Testis (tissue), 3 donors: ENCODE measurements around the gene TMEM181. TPM values are rescaled to one million over a fixed set of nuclear protein-coding genes. Genes with fewer than 3 reads are reported as not detected.

Experiments
- DNase-seq: peaks from one replicate; pipeline ENCODE4 v3.0.0-alpha.2; 2019
- H3K27ac ChIP-seq, 2 donors: fragments of 200-600 bp; sonication (generic); one replicate each; pipeline ENCODE4 v1.5.1; 2019
- H3K27me3 ChIP-seq: fragments of 200-600 bp; sonication (generic); one replicate; pipeline ENCODE4 v1.5.1; 2019
- H3K36me3 ChIP-seq: fragments of 200-600 bp; sonication (generic); one replicate; pipeline ENCODE4 v1.5.1; 2017; ENCODE audit warnings: low read depth; ENCODE audit errors: missing control alignments
- H3K4me1 ChIP-seq: fragments of 200-600 bp; sonication (generic); one replicate; pipeline ENCODE4 v1.5.1; 2019
- H3K4me3 ChIP-seq, 2 donors: fragments of 200-600 bp; sonication (generic); one replicate each; pipeline ENCODE4 v1.5.1; 2017 to 2019
- H3K9me3 ChIP-seq: fragments of 200-600 bp; sonication (generic); one replicate; pipeline ENCODE4 v1.5.1; 2017
- CTCF ChIP-seq, 3 experiments: fragments of 450-650 bp in 2 of 3; fragments of 200-600 bp in 1 of 3; sonication (generic) in 1 of 3; IDR thresholded peaks; one replicate each; pipeline ENCODE4 v1.5.1; 2016 to 2019; ENCODE audit warnings: antibody characterized with exemption in 3 of 3, mild to moderate bottlenecking in 2 of 3, moderate library complexity in 1 of 3
- POLR2A ChIP-seq: fragments of 450-650 bp; IDR thresholded peaks from one replicate; pipeline ENCODE4 v1.6.1; 2017; ENCODE audit warnings: antibody characterized with exemption, mild to moderate bottlenecking, moderate library complexity
- WGBS, 2 donors: methylation state at CpG; one replicate each; pipeline ENCODE4 v1.1.5; 2018; 5-methylcytosine and 5-hydroxymethylcytosine counted together
- intact Hi-C: fragments of 100-400 bp; cut with DNase I; formaldehyde crosslinking; loops from one replicate; pipeline ENCODE4 v1.15.1; 2023; ENCODE audit warnings: low total_unique reads
- polyA plus RNA-seq: library from polyadenylated mRNA; stranded (reverse); fragments of 350-450 nt; fragmentation: Illumina TruSeq; extraction: RNeasy Lipid Tissue Mini Kit (QIAGEN cat#74804); gene quantifications from one replicate; pipeline ENCODE4 v1.2.3, GENCODE V29; 2014; ENCODE audit warnings: low read depth, low replicate concordance; ENCODE audit not compliant: insufficient read depth
- total RNA-seq, 2 donors: library from RNA; depleted of rRNA; stranded (reverse); fragments of >200 nt; gene quantifications; one replicate each; pipeline ENCODE4 v1.2.3, GENCODE V29; 2016

The TMEM181 gene
- total and polyA plus RNA-seq, 3 donors from 2014 or later: 41.4 to 81.0 (median 74.6) TPM

GRCh38 chr6:158567152-158567551, 7.3 kb downstream of the TMEM181 start:
- WGBS, 2 donors: 78 to 83% methylated on average over 8 to 10 of the region's 10 CpGs
- H3K4me3 ChIP-seq: no peak overlapping the region
- H3K9me3 ChIP-seq: no peaks in the 10 kb centered on the region
- H3K27me3 ChIP-seq: no peaks in the 10 kb centered on the region
- no peak overlapping the region for H3K27ac ChIP-seq
- no peak for DNase-seq
- no peaks in the 10 kb centered on the region for H3K36me3 ChIP-seq
- peaks cover 30% of the 10 kb centered on the region for H3K4me1 ChIP-seq
- TF ChIP-seq POLR2A (no peak), CTCF (IDR thresholded peaks at IDR 0.05) (no peak)
- intact Hi-C loops: no loop called here

GRCh38 chr6:158567871-158568401, 8.0 kb downstream of the TMEM181 start:
- Histone ChIP-seq H3K27me3 (no peaks in the 10 kb centered on the region), H3K36me3 (no peaks in the 10 kb centered on the region), H3K4me3 (no peak overlapping the region), H3K27ac (no peak overlapping the region), H3K9me3 (no peaks in the 10 kb centered on the region), H3K4me1 (peaks cover 27% of the 10 kb centered on the region)
- DNase-seq: no peak
- intact Hi-C loops: no loop called here
- TF ChIP-seq CTCF (IDR thresholded peaks at IDR 0.05): no peak
- no peak for TF ChIP-seq POLR2A
- 64 to 68% methylated on average over 12 of the region's 12 CpGs for WGBS, 2 donors

GRCh38 chr6:158568549-158568948, 8.7 kb downstream of the TMEM181 start:
- peaks cover 28% of the 10 kb centered on the region for H3K4me1 ChIP-seq
- H3K9me3 ChIP-seq: no peaks in the 10 kb centered on the region
- TF ChIP-seq POLR2A: no peak
- TF ChIP-seq CTCF (IDR thresholded peaks at IDR 0.05): no peak
- DNase-seq: no peak
- WGBS, 2 donors: 82 to 84% methylated on average over 5 of the region's 5 CpGs
- no peaks in the 10 kb centered on the region for H3K36me3 ChIP-seq
- H3K4me3 ChIP-seq: no peak overlapping the region
- H3K27ac ChIP-seq: no peak overlapping the region
- no peaks in the 10 kb centered on the region for H3K27me3 ChIP-seq
- intact Hi-C loops: no loop called here

GRCh38 chr6:158569036-158569435, 9.1 kb downstream of the TMEM181 start:
- TF ChIP-seq POLR2A (no peak), CTCF (IDR thresholded peaks at IDR 0.05) (no peak)
- 77 to 84% methylated on average over 9 of the region's 9 CpGs for WGBS, 2 donors
- no peak for DNase-seq
- no peak overlapping the region for H3K27ac ChIP-seq
- H3K27me3 ChIP-seq: no peaks in the 10 kb centered on the region
- peaks cover 32% of the 10 kb centered on the region for H3K4me1 ChIP-seq
- intact Hi-C loops: no loop called here
- no peaks in the 10 kb centered on the region for H3K36me3 ChIP-seq
- no peaks in the 10 kb centered on the region for H3K9me3 ChIP-seq
- H3K4me3 ChIP-seq: no peak overlapping the region

GRCh38 chr6:158570681-158570962, 10.7 kb downstream of the TMEM181 start:
- TF ChIP-seq CTCF (IDR thresholded peaks at IDR 0.05): no peak
- TF ChIP-seq POLR2A: no peak
- Histone ChIP-seq H3K27ac (no peak overlapping the region), H3K4me3 (no peak overlapping the region), H3K4me1 (peaks cover 27% of the 10 kb centered on the region), H3K36me3 (no peaks in the 10 kb centered on the region), H3K9me3 (no peaks in the 10 kb centered on the region), H3K27me3 (no peaks in the 10 kb centered on the region)
- intact Hi-C loops: no loop called here
- 71 to 72% methylated on average over 3 of the region's 3 CpGs for WGBS, 2 donors
- no peak for DNase-seq
